NCI-H1436 (cell line): ENCODE measurements around the gene THRAP3.
"Not testable (repeated sequence)": the region's sequence is repeated elsewhere in the genome, so short reads cannot be mapped to it uniquely, and the experiment has no call there.

Source experiments
- DNase-seq: peaks from one replicate; lab custom pipeline; 2025; lab: John Stamatoyannopoulos, UW

Gene THRAP3

DNA sequence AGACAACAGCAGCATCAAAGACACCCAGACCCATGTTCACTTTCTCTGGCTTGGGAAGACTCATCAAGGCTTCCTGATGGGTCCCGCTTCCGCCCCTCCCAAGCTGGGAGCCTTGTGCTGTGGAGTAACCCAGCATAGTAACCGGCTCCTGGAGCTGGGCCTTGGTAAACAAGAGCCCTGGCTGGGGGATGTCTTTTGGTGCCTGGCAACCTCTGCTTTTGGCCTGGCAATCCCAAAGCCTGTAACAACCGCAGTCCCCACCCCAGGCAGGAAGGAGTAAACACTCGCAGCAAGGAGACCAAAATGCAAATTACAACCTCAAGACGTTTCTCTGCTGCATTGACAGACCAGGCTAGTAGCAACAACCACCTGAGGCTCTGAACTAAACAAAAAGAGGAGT is 16.9 kb upstream of the THRAP3 start:
- no peak for DNase-seq

DNA sequence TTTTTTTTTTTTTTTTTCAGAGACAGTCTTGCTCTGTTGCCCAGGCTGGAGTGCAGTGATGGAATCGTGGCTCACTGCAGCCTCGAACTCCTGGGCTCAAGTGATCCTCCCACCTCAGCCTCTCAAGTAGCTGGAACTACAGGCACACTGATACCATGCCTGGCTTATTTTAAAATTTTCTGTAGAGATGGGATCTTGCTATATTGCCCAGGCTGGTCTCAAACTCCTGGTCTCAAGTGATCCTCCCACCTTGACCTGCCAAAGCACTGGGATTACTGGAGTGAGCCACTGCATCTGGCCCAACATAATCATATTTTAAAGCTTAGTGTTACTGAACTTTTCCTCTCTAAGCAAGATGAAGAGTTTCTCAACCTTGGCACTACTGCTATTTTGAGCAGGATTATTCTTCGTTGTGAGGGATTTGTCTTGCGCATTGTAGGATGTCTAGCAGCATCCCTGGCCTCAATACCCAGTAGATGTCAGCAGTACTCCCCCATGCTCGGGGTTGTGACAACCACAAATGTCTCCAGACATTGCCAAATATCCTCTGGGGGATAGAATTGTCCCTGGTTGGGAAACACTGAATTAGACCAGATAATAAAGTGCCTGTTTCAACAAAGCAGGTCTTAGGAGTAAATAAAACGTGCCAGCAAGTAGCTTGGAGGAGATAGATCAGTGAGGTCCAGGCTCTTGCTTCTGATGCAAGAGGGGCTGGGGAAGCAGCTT is 15.1 kb upstream of the THRAP3 start:
- DNase-seq, result no peak

DNA sequence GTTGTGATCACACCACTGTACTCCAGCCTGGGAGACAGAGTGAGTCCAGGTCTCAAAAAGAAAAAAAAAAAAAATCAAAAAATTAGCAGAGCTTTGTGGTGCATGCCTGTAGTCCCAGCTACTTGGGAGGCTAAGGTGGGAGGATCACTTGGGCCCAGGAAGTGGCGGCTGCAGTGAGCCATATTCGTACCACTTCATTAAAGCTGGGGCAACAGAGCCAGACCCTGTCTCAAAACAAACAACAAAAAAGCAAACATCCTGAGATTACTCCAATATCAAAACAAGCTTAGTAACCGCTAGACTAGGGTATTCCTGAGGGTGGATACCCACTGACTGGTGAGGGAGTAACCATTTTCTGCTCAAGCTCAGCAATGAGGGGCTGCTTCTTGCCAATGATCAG is 12.9 kb upstream of the THRAP3 start:
- DNase-seq, result no peak

DNA sequence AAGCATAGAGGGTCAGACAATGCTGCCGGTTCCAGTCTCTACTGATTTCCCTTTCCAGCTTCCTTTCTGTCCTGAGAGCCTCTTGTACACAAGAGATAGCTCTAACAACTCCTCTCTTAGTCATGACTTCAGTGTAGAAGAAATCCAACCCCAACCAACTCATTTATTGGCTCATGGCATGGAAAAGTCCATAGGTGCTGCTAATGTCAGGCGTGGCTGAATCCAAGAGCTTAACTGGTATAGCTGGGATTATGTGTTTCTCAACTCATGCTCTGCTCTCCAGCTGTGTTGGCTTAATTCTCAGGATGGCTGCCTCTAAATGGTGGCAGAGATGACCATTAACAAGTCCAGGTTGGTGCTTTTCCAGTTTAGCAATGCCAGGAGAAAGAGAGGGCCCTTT is 12.4 kb upstream of the THRAP3 start:
- no peak for DNase-seq

DNA sequence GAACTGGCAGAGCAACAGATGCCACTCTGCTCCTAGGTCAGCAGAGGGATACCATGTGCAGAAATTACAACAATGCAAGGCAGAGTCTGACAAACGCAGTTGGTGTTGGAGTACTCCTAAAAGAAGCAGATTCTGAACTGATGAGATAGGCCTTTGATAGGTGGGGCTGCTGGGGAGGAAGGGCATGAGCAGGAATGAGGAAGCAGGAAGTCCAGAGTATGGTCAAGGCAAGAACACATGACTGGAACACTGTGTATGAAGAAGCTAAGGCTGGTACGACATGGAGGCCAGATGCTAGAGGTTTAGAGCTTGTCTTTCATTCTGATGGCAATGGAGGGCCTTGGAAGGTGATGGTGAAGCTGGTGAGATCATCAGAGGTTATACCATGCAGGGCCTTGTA is 11.5 kb upstream of the THRAP3 start:
- no peak for DNase-seq

DNA sequence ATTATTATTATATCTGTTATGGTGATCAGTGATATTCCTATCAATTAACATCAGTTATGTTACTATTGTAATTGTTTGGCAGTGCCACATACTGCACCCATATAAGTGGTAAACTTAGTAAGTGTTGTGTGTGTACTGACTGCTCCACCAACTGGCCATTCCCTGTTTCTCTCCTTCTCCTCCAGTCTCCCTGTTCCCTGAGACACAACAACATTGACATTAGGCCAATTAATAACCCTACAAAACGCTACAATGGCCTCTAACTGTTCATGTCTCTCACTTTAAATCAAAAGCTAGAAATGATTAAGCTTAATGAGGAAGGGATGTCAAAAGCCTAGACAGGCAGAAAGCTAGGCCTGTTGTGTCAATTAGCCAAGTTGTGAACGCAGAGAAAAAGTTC is 6.6 kb upstream of the THRAP3 start:
- DNase-seq, result no peak

DNA sequence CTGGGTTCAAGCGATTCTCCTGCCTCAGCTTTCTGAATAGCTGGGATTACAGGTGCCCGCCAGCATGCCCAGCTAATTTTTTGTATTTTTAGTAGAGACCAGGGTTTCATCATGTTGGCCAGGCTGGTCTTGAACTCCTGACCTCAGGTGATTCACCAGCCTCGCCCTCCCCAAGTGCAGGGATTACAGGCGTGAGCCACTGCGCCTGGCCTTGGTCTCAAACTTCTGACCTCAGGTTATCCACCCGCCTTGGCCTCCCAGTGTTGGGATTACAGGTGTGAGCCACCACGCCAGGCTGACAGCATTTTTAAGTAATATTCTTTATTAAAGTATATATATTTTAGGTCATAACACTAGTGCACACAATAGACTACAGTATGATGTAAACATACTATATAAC is 2.3 kb upstream of the THRAP3 start:
- not testable (repeated sequence) for DNase-seq

DNA sequence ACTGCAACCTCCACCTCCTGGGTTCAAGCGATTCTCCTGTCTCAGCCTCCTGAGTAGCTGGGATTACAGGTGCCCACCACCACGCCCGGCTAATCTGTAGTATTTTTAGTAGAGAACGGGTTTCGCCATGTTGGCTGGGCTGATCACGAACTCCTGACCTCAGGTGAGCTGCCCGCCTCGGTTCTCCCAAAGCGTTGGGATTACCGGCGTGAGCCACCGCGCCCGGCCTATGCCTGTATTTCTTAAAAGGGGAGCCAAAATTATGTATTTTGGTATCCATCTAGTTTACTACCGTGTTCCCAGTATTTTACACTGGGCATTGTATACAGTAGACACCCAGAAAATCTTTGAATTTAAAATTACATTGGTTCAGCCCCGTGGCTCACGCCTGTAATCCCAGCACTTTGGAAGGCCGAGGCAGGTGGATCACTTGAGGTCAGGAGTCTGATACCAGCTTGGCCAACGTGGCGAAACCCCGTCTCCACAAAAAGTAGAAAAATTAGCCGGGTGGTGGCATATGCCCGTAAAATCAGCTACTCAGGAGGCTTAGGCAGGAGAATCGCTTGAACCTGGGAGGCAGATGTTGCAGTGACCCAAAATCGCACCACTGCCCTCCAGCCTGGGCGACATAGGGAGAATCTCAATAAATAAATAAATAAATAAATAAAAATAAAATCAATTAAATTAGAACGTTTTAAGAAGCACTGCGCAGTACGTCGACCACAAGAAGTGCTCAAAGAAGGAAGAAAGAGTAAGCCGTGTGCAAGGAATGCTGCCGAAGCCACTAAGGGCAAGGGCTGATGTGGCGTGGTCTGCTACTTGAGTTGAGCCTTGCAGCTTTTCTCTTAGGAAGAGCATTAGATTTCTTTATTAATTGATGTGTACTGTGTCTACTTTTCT is 1.5 kb upstream of the THRAP3 start:
- DNase-seq, result no peak

- DNase-seq, result no peak
Measured at GRCh38 chr1:36223381-36223995, 755 bp upstream of the THRAP3 start.

GRCh38 chr1:36224537-36225282 is 467 bp downstream of the THRAP3 start:
- peak; percentile 76 for DNase-seq

DNA sequence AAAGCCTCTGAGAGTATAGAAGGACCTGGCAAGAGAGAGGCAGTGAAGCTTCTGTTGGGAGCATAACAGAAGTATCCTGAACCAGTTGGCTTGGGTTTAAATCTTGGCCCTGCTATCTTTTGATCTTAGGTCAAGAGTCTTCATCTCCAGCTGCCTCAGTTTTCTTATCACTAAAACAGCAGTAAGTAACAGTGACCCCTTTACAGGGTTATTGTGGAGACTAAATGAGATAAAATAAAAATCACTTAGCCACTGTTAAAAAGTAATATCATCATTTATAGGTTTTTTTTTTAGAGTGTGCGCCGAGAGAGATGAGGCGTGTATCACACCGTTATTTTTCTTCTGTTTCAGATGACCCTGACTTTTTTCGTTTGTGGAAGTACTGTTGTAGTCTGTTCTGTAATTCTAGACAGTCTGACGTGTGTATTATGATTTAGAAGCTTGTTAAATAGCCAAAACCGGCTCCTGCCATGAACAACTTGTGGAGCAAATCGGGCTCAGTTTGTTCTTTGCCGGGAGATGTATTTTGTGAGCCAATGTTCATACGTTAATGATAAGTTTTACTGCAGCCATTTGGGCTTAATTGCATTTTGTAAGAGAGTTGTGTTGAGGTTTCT is 1.1 kb downstream of the THRAP3 start:
- no peak for DNase-seq

DNA sequence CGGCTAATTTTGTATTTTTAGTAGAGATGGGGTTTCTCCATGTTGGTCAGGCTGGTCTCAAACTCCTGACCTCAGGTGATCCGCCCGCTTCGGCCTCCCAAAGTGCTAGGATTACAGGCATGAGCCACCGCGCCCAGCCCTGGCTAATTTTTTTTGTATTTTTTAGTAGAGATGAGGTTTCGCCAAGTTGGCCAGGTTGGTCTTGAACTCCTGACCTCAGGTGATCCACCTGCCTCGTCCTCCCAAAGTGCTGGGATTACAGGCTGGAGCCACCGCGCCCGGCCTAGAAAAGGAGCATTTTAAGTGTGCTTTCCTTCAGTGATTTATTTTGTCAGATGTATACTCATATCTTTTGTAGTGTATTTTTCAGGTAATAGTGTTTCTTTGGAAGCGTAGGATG is 6.0 kb downstream of the THRAP3 start:
- DNase-seq, result not testable (repeated sequence)

DNA sequence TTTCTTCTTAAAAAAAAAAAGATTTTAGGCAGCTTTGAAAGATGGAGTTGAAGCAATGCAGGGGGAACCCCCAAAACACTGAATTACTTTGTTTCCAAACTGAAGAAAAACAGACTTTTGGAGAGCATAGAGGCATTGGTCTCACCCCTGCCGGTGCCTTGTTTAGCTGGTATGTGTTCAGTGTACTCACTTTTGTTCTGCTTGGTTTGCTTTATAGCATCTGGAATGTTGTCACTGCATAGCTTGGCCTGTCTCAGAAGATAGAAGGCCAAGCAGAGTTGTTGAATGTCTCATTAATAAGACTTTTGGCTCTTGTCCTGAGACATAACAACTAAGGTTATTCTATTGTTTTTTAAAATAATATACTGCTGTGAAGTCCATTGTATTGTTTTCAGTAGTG is 6.9 kb downstream of the THRAP3 start:
- DNase-seq, result no peak

DNA sequence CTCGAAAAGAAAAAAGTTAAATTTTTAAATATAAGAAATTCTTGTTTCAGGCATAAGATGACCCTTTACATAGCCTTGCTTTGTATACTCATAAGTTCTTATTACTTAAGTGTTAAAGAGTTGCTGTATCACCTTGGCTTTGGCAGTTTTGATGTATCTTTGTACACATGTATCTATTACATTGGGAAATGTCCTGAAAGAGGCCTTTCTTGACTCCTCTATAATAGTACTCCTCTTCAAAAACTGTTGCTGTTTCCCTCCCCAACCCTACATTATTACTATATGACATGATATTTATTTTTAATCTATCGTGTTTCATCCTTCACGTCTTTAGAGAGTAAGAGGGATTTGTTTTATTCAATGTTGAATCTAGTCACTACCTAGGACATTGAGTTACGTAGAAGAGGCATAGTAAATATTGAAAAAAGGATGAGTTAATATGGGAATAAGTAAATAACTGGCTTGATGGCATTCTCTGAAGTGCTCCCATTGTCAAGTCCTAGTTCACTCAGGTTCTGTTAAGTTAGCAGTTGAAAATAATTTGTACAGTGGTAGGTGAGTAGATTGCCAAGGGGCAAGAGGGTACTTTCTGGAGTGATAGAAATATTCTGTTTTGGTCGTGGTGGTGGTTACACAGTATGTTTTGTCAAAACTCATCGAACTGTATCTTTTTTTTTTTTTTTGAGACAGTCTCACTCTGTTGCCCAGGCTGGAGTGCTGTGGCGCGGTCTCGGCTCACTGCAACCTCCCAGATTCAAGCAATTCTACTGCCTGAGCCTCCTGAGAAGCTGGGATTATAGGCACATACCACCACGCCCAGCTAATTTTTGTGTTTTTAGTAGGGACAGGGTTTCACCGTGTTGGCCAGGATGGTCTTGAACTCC is 8.2 kb downstream of the THRAP3 start:
- no peak for DNase-seq

GRCh38 chr1:36236302-36236701 is 12.1 kb downstream of the THRAP3 start:
- DNase-seq, result no peak

GRCh38 chr1:36238433-36238832 is 14.2 kb downstream of the THRAP3 start:
- no peak for DNase-seq

- DNase-seq, result no peak
Measured at GRCh38 chr1:36239941-36240637, 15.8 kb downstream of the THRAP3 start.

DNA sequence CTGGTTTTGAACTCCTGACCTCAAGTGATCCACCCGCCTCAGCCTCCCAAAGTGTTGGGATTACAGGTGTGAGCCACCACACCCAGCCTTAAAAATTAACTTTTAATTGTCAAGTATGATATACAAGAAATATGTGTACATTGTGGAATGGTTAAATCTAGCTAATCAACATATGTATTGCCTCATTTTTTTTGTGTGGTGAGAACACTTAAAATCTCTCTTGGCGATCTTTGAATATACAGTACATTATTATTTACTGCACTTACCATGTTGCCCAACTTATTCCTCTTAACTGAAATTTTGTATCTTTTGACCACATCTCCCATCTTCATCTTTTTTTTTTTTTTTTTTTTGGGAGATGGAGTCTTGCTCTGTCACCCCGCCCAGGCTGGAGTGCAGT is 23.3 kb downstream of the THRAP3 start:
- no peak for DNase-seq

- no peak for DNase-seq
Measured at GRCh38 chr1:36248250-36248894, 24.1 kb downstream of the THRAP3 start.
